Type B pancreatic cell (in vitro differentiated cells): ENCODE measurements around the gene MORC2. TPM values are rescaled to one million over a fixed set of nuclear protein-coding genes. Genes with fewer than 3 reads are reported as not detected.

Source experiments
- DNase-seq: peaks from one replicate; pipeline ENCODE4 v3.0.0; 2021; ENCODE audit warnings: mixed read lengths; ENCODE audit not compliant: unreplicated experiment; ENCODE audit errors: extremely low spot score
- H3K27ac Mint-ChIP-seq: 2 replicates; pipeline ENCODE4 v1.8.0; 2021; ENCODE audit warnings: mild to moderate bottlenecking, mixed read lengths
- H3K27me3 Mint-ChIP-seq: 2 replicates; pipeline ENCODE4 v1.8.0; 2021; ENCODE audit warnings: mixed read lengths
- H3K36me3 Mint-ChIP-seq: 2 replicates; pipeline ENCODE4 v1.8.0; 2021; ENCODE audit warnings: mixed read lengths
- H3K4me1 Mint-ChIP-seq: one replicate; pipeline ENCODE4 v1.8.0; 2021; ENCODE audit warnings: mixed read lengths; ENCODE audit not compliant: unreplicated experiment
- H3K4me3 Mint-ChIP-seq: 2 replicates; pipeline ENCODE4 v1.8.0; 2021; ENCODE audit warnings: mild to moderate bottlenecking, mixed read lengths
- H3K9me3 Mint-ChIP-seq: 2 replicates; pipeline ENCODE4 v1.8.0; 2021; ENCODE audit warnings: mixed read lengths
- CTCF ChIP-seq: fragments of 200-600 bp; sonication (generic); conservative IDR thresholded peaks from 2 replicates; pipeline ENCODE4 v1.5.0; 2021; ENCODE audit warnings: antibody characterized with exemption, mild to moderate bottlenecking
- total RNA-seq: library from RNA; stranded (reverse); gene quantifications from 2 replicates; pipeline ENCODE4 v1.2.1, GENCODE V29; 2021; ENCODE audit warnings: low replicate concordance

MORC2 gene
- total RNA-seq, 1 donor from 2014 or later: 48.1 TPM

- TF ChIP-seq CTCF: no peak
- H3K27me3 Mint-ChIP-seq: no peaks in the 10 kb centered on the region
- no peak overlapping the region for H3K4me3 Mint-ChIP-seq
- DNase-seq: no peak
- no peaks in the 10 kb centered on the region for H3K9me3 Mint-ChIP-seq
- no peak overlapping the region for H3K27ac Mint-ChIP-seq
- H3K4me1 Mint-ChIP-seq: no peaks in the 10 kb centered on the region
- H3K36me3 Mint-ChIP-seq: peaks cover 35% of the 10 kb centered on the region
These were observed 40.8 kb downstream of the MORC2 start for GRCh38 chr22:30927806-30928205.

GRCh38 chr22:30926706-30927105 is 41.9 kb downstream of the MORC2 start:
- TF ChIP-seq CTCF: no peak
- peaks cover 31% of the 10 kb centered on the region for H3K36me3 Mint-ChIP-seq
- no peak for DNase-seq
- no peaks in the 10 kb centered on the region for H3K4me1 Mint-ChIP-seq
- H3K27me3 Mint-ChIP-seq: no peaks in the 10 kb centered on the region
- no peak overlapping the region for H3K4me3 Mint-ChIP-seq
- no peaks in the 10 kb centered on the region for H3K9me3 Mint-ChIP-seq
- no peak overlapping the region for H3K27ac Mint-ChIP-seq

- Mint-ChIP-seq H3K4me1 (no peaks in the 10 kb centered on the region), H3K27me3 (no peaks in the 10 kb centered on the region), H3K9me3 (no peaks in the 10 kb centered on the region), H3K27ac (no peak overlapping the region), H3K36me3 (peaks cover 22% of the 10 kb centered on the region), H3K4me3 (no peak overlapping the region)
- no peak for TF ChIP-seq CTCF
- no peak for DNase-seq
These were observed 42.9 kb downstream of the MORC2 start for GRCh38 chr22:30925667-30926066.

- DNase-seq: peak; percentile 20
- no peak for TF ChIP-seq CTCF
- no peak overlapping the region for H3K4me3 Mint-ChIP-seq
- no peak overlapping the region for H3K27ac Mint-ChIP-seq
- no peaks in the 10 kb centered on the region for H3K9me3 Mint-ChIP-seq
- H3K27me3 Mint-ChIP-seq: no peaks in the 10 kb centered on the region
- H3K36me3 Mint-ChIP-seq: peaks cover 12% of the 10 kb centered on the region
- peaks cover 4% of the 10 kb centered on the region for H3K4me1 Mint-ChIP-seq
These were observed 45.2 kb downstream of the MORC2 start for GRCh38 chr22:30923168-30923900.

GRCh38 chr22:30922151-30922611 is 46.4 kb downstream of the MORC2 start:
- Mint-ChIP-seq H3K27me3 (no peaks in the 10 kb centered on the region), H3K4me3 (no peak overlapping the region), H3K9me3 (no peaks in the 10 kb centered on the region), H3K27ac (no peak overlapping the region), H3K4me1 (peaks cover 4% of the 10 kb centered on the region), H3K36me3 (peaks cover 6% of the 10 kb centered on the region)
- TF ChIP-seq CTCF: no peak
- peak; percentile 59 for DNase-seq
